NCI-H2196 (cell line): ENCODE results near the gene NTPCR.
"Not testable (repeated sequence)": the region's sequence is repeated elsewhere in the genome, so short reads cannot be mapped to it uniquely, and the experiment has no call there.

Source experiments
- DNase-seq: peaks from one replicate; lab custom pipeline; 2025; ENCODE audit not compliant: unreplicated experiment; lab: John Stamatoyannopoulos, UW

Gene NTPCR, protein sequence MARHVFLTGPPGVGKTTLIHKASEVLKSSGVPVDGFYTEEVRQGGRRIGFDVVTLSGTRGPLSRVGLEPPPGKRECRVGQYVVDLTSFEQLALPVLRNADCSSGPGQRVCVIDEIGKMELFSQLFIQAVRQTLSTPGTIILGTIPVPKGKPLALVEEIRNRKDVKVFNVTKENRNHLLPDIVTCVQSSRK

DNA sequence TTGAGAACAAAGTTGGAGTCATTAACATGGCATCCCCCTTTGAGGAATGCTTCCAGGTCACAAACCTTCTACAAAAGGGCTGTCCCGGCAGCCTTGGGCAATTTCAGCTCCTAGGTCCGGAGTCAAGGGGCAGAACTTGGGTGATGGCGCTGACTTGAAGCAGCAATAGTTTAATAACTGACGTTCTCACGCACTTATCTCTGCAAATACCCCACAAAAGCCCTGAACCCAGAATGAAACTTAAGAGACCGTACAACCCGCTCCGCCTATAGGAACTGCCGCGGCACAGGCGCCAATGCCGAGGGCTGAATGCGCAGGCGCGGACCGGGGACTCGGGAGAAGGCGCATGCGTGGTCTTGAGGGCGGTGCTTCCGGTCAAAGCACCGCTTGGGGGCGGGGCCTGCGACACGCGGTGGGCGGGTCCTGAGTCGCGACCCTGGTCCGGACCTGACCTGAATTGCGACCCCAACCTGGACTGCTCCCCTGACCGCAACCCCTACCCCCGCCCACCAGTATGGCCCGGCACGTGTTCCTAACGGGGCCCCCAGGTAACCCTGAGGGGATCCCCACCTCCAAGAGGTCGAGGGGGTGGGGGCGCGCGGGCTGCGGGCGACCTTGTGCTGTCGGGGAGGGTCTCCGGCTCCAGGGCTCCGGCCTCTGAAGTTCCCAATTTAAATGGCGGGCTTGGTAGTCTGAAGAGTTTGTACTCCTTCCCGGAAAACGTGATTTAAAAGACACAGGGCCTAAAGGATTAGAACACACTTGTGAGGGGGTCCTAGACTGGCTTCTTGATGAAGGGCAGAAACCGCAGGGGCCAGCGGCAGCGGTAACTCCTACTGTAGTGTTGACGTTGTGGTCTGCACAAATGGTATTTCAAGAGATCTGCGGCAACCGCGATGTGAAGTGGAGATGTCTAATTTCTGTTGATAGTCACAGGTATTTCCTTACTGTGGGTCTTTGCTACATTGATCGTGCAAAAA, at the start of gene NTPCR:
Gene NTPCR (plus strand): TSS at position 415 of the 980 bp plus-strand sequence. CDS start 100 bp downstream, at position 515.
- peak; percentile 86 for DNase-seq

DNA sequence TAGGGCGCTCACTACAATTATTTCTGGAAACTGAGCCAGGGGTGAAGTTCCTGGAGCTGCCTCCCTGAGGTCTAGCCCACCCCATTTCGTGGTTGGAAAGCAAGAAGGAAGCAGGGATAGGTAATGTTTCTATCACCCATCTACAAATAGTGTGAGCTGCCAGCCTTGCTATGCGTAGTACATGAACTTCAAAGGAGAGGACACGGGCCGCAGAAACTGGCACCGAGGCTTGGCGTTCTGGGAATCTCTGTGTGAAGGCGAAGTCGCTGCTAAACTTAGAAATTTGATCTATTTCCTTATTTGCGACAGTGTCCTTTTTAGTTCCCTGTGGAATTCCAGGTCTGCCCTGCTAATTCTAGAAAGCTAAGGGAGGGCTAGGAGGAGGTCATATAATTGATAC, 49.6 kb upstream of the NTPCR start:
- DNase-seq, result no peak

DNA sequence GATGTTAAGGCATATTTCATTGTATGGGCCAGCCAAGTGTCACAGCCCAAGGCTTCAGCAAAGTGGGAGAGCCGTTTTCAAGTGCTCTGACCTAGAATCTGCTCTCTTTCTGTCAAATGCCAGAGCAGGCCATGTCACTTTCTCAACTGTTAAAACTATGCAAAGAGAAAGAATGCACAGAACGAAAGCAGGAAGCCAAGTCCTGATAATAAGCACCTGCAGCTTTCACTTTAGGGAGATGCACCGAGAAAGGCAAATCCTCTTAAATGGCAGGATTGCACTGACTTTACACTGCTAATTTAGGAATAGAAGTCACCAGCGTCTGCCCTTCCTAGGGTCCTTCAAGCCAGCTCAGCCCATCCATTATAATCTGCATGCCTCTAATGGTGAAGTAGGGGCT, 49.2 kb upstream of the NTPCR start:
- no peak for DNase-seq

DNA sequence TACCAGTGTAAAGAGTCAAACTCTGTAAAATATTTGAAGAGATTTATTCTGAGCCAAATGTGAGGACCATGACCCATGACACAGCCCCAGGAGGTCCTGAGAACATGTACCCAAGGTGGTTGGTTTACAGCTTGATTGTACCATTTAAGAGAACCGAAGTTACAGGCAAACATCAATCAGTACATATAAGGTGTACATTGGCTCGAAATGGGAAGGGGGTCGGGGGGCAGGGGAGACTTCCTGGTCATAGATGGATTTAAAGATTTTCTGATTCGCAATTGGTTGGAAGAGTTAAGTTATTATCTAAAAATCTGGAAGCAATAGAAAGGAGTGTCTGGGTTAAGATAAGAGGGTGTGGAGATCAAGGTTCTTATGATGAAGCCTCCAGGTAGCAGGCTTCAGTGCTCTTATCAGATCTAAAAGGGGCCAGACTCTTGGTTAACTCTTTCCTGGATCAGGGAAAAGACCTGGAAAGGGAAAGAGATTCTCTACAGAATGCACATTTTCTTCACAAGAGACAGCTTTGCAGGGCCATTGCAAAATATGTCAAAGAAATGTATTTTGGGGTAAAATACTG, 47.5 kb upstream of the NTPCR start:
- DNase-seq, result no peak

DNA sequence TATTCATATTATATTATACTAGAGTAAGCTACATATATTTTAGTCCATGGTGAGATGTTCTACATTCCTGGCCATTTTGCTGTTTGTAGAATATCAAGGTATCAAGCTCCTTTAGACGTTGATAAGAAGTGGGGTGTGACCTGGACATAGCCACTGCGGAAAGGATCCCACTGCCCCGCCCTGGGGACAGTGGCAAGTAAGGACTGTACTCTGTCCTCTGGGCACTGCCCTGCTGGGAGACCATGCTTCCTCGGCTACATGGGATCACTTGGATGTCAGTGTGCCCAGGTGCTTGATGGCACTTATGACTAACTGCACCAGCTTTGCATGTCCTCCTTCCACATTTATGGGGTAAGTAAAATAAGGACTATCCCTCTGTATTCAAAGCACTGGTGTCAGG, 46.3 kb upstream of the NTPCR start:
- no peak for DNase-seq

GRCh38 chr1:232904566-232904965, 45.8 kb upstream of the NTPCR start:
- DNase-seq, result no peak

- DNase-seq, result no peak
Measured at GRCh38 chr1:232905331-232906034, 44.9 kb upstream of the NTPCR start.

DNA sequence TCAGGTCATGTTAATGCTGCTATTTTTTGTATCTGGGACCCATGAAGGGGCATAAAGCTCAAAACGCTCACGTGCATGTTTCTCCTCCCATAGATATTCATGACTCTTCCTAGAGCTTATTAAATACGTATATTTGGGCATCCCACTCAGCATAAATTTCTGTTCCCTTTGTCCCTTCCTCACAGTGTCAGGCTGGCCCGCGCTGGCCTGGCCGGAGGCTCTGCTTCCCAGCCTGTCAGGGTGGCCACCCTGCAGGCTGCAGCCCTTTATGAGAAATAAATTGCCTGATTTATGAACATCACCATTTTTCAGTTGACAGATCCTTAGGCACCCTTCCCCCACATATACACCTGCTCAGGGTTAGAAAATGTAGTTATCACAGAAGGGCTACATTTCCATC, 44.0 kb upstream of the NTPCR start:
- no peak for DNase-seq

GRCh38 chr1:232908831-232909230, 41.6 kb upstream of the NTPCR start:
- no peak for DNase-seq

GRCh38 chr1:232909752-232910151, 40.7 kb upstream of the NTPCR start:
- DNase-seq, result no peak

- no peak for DNase-seq
Measured at GRCh38 chr1:232911027-232911599, 39.3 kb upstream of the NTPCR start.

- DNase-seq, result no peak
Measured at GRCh38 chr1:232912845-232913580, 37.4 kb upstream of the NTPCR start.

DNA sequence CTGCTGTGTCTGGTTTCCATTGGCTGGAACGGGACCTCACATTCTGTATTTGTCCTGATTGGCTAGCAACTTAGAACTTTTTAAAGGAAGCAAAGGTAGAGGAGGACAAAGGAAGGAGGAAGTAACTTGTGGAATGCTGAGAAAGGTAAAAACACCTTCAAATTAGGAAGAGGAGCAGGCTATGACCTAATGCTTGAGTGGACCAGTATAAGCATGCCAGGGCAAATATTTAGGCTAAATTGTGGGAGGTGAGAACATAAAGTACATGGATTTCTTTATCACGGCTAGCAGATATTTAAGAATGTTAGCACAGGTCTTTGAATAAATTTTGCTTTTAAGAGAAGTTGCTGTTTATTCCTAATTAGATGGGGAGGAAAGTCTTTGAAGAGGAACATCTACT, 36.1 kb upstream of the NTPCR start:
- DNase-seq, result not testable (repeated sequence)

- DNase-seq, result no peak
Measured at GRCh38 chr1:232915212-232915611, 35.2 kb upstream of the NTPCR start.

DNA sequence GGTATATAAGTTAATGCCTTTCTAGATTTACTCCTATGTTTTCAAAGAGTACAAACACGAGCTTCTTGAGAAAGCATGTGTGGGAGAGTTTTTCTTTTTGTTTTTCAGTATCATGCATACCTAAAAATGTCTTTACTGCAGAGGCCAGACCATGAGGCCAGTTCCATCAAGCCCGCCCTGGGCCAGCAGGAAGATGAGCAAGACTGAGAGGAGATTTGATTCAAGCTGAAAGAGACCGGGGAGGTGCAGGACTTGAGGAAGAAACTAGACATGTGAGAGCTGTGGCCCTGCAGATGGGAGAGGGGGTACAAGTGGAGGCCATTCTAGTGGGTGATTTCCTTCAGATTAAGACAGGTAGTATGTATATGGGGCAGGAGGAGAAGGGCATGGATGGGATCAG, 33.4 kb upstream of the NTPCR start:
- no peak for DNase-seq

DNA sequence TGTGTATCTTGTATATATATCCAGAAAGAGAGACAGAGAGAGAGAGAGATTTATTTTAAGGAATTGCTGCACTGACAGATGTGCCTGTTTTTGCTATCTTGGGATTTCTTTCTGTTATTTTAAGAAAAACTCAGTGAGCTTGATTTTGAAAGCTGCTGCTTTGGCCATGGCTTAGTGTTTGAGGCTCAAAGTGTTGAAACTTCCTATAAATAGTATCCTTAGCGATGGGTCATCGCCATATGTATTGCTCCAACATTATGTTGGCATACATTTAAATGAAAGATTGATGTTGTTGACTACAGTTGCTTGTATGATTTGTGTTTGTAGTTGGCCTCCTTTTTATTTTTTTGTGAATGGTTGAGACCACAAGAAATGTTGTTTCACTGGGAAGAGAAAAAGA, 29.0 kb upstream of the NTPCR start:
- DNase-seq, result no peak

DNA sequence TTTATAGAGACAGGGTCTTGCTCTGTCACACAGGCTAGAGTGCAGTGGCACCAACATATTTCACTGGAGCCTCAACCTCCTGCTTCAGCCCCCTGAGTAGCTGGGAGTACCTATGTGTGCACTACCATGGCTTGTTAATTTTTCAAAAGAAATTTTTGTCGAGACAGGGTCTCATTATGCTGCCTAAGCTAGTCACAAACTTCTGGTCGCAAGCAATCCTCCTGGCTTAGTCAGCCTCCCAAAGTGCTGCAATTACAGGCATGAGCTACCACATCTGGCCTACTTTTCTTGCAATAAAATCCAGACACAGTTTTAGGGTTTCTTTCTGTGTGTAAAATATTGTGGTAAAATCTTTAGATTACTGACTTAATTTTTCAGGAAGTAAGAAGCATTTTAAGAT, 27.9 kb upstream of the NTPCR start:
- DNase-seq, result no peak

DNA sequence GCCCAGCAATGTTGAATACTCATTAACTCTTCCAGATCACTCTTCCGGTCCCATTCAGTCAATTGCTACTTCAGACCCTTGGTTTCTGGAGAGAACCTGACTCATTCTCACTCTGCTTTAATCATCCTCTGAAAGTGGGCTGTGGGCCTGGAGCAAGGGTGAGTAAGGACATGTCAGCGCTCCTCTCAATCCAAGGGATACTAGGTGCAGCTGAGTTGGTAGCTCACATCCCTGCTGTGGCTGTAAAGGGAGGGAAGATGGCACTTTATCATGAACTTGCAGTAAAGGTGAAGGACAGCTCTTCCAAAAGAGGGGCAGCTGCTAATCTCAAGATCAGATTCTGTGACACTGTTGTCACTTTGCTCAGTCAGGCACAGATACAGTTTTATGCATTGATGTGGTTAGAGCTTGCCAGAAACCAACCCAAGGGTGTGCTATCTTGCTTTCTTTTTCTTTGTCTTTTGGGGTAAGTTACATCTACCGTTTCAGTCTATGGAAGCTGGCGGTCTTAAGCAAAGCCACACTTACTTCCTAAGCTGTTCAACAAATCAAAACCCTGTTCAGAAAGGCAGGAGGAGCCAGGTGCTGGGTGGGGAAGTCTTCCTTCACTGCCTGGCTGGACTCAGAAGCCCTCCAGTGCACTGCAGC, 26.5 kb upstream of the NTPCR start:
- DNase-seq, result no peak

GRCh38 chr1:232924874-232925273, 25.5 kb upstream of the NTPCR start:
- no peak for DNase-seq
